HG02798 (cell line): ENCODE data around the gene SETDB1.

ENCODE experiments used
- ATAC-seq: cut with Tn5 transposase; IDR thresholded peaks from one replicate; pipeline ENCODE4 v1.9.1; 2021; ENCODE audit warnings: mild to moderate bottlenecking; ENCODE audit not compliant: unreplicated experiment, poor library complexity

The SETDB1 gene

DNA sequence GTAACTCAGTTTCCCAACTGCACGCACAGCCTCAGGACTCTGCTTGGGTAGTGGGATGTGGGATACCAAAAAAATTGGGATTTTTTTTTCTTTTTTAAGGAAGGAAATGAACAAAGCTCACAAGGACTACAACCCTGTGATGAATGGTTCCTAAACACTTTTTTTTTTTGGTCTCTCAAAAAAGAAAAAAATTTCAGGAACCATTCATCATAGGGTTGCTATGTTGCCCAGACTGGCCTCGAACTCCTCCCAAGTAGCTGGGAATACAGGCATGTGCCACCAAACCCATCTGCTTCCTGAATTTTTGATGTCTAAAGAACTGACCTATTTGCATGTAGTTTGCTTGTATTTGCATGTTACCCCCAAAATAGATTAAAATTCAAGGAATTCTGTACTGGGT lies 73.8 kb downstream of the SETDB1 start:
- no peak for ATAC-seq

DNA sequence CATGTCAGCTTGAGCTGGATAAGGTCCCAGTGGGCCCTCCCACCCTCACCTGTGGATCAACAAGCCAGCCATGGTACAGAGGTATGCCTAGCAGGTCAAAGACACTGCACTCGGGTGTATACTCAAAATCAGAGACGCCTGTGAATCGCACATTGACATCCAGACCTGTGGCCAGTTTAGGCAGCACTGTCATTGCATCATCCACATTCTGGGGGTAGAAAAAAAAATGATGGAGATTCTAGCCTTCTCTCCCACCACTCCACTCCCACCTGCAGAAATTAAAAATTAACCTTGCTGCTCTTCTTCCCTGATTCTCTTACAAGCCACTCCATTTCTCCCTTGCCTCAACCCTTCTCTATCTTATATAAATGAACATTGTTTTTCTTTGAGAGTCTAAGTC lies 74.2 kb downstream of the SETDB1 start:
- ATAC-seq: no peak

DNA sequence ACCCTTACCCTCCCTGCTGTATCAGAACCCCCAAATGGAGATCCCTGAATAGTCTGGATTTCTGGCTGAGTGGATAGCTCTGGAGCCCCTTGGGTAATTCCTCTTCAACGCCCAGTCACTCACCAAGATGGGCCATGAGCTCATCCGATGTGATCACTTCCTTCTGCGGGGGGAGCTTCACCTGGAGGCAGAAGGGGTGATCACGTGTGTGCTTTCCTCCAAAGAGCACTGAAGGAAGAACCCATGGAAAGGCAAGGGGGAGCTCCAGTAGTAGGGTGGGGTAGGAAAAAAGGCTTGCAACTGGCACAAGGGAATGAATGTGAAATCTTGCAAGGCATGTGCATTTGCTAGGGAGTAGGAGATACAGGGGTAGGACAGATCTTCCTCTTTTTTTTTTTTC lies 75.4 kb downstream of the SETDB1 start:
- no peak for ATAC-seq

GRCh38 chr1:151002051-151002450 lies 75.9 kb downstream of the SETDB1 start:
- no peak for ATAC-seq

GRCh38 chr1:151002611-151003010 lies 76.4 kb downstream of the SETDB1 start:
- no peak for ATAC-seq

- ATAC-seq: no peak
These were observed 77.0 kb downstream of the SETDB1 start for GRCh38 chr1:151003180-151003579.

DNA sequence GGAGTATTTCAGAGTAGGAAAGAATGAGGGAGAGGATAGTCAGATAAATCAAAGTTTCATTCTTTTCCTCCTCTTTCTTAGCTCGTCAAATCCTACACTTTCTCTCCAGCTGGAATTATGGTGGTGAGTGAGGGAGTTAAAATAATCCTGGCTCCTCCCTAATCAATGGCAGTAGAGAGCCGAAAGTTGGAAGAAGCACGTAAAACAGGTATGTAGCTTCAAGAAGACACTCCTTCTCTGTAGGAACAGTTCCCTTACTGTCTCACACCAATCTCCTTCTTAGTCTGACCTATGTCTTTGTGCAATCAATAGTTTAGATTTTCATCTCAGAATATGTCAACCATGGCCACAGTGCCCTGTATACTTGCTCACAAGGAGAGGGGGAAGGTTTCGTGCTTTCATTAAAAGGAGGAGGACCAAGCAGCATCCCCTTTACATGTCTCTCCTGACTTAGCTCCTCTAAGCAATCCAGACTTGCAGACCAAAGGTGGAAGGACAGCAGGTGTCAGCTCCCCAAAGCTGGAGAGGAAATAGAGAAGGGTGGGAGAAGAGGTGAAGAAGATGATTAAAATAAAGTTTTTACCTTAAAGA lies 79.7 kb downstream of the SETDB1 start:
- ATAC-seq: no peak

- no peak for ATAC-seq
These were observed 80.3 kb downstream of the SETDB1 start, which contains the start of gene MINDY1 for GRCh38 chr1:151006327-151007052. Gene MINDY1 (minus strand): TSS chr1:151006902. CDS start chr1:151002617, 4,285 bp downstream.

- ATAC-seq: no peak
These were observed 81.7 kb downstream of the SETDB1 start for GRCh38 chr1:151007853-151008243.

- ATAC-seq: peak; percentile 93
These were observed 82.4 kb downstream of the SETDB1 start, which contains the start of gene PRUNE1 for GRCh38 chr1:151008244-151009205. Gene PRUNE1 (plus strand): TSS chr1:151008449. CDS start chr1:151008633, 184 bp downstream.

GRCh38 chr1:151009206-151009587 lies 83.0 kb downstream of the SETDB1 start:
- no peak for ATAC-seq

DNA sequence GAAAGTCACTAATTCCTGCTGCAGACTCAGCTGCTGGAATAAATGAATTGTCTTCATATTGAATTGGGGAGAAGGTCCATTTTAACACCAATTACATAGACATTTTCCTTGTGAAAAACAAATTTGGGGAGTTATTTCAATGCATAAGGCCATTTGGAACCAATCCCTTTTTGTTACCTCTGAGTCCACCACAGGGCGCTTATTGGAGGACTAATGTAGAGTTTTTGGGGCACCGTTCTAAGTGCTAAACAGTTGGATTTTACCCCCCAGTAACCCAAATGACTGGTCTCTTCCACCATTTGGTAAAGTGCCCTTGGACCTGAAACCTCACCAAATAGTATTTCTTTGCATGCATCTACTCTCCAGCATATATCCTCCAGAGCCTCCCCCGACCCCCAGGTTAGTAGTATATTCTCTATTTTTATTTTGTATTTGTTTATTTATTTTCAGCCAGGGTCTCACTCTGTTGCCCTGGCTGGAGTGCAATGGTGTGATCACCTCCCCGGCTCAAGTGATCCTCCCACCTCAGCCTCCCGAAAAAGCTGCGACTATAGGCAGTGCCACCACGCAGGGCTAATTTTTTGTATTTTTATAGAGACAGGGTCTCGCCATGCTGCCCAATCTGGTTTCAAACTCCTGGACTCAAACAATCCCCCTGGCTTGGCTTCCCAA lies 83.6 kb downstream of the SETDB1 start:
- ATAC-seq: no peak

- no peak for ATAC-seq
These were observed 84.2 kb downstream of the SETDB1 start for GRCh38 chr1:151010346-151010726.

- no peak for ATAC-seq
These were observed 85.1 kb downstream of the SETDB1 start for GRCh38 chr1:151011154-151011850.

DNA sequence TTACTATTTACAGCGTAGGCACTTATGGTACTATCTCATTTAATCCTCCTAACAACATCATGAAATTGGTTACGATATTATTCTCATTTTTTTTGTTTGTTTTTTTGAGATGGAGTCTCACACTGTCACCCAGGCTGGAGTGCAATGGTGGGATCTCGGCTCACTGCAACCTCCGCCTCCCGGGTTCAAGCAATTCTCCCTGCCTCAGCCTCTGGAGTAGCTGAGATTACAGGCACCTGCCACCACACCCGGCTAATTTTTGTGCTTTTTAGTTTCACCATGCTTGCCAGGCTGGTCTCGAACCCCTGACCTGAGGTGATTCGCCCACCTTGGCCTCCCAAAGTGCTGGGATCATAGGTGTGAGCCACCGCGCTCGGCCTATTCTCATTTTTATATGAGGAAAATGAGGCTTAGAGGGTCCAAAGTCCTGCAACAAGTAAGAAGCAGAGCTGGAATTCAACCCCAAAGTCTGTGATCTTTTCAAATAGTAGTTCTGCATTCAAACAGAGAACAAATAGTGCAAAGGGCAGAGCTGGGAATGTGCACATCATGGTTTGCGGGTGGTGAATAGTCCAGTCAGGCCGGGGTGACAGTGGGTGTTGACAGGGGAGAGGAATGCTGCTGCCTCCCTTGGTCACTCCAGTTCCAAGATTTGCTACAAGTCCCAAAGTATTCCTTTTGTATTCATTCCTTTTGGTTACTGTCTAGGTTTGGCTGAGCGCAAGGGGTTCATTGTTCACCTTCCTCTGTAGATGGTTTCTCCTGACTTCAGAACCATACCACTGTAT lies 86.7 kb downstream of the SETDB1 start:
- no peak for ATAC-seq

- no peak for ATAC-seq
These were observed 87.4 kb downstream of the SETDB1 start for GRCh38 chr1:151013518-151013917.
